ENCODE data around the gene MSRB3.

Gene MSRB3

DNA sequence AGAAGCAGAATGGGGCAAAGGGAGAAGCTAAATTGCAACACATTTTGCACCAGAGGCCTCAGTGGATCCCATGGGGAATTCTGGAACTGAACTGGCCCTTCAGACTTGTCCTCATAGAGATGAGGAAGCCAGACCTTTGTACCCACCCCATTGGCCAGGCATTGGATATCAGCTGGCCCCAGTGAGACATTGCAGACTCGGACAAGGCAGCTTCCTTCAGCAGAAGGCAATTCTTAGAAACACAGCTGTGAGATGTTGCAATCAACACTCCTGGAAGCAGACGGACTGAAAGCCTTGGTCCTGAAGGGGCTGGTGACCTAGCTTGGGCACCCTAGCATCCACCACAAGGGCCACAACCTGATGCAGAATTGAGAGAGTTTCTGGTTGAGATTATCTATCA, 218.1 kb downstream of the MSRB3 start:
- TF ChIP-seq, protein P1, sequence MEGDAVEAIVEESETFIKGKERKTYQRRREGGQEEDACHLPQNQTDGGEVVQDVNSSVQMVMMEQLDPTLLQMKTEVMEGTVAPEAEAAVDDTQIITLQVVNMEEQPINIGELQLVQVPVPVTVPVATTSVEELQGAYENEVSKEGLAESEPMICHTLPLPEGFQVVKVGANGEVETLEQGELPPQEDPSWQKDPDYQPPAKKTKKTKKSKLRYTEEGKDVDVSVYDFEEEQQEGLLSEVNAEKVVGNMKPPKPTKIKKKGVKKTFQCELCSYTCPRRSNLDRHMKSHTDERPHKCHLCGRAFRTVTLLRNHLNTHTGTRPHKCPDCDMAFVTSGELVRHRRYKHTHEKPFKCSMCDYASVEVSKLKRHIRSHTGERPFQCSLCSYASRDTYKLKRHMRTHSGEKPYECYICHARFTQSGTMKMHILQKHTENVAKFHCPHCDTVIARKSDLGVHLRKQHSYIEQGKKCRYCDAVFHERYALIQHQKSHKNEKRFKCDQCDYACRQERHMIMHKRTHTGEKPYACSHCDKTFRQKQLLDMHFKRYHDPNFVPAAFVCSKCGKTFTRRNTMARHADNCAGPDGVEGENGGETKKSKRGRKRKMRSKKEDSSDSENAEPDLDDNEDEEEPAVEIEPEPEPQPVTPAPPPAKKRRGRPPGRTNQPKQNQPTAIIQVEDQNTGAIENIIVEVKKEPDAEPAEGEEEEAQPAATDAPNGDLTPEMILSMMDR (IDR thresholded peaks at IDR 0.05; ENCODE audit: control extremely low read depth, extremely low read depth, low read depth, missing control alignments) = no peak
- POLR2A ChIA-PET = no interaction called here
- CTCF ChIA-PET = no interaction called here
- no peak for DNase-seq (ENCODE audit: extremely low spot score)

DNA sequence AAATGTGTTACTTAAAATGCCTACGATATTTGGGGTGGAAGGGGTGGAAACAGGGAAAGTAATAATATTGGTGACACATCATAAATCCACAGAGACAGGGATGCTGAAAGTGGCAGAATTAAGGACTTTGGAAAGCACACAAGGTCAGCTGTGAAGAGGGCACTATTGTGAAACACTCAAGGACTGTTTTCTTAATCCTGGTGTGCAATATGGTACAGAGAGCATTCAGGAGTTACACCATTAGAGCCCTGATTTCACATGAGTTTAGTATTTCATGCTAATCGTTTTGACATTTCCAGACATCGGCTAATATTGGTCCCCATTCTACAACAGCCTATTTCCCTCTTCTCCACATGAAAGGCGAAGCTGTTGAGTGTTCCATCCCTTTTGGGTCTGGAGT, 219.2 kb downstream of the MSRB3 start:
- CTCF ChIA-PET = no interaction called here
- POLR2A ChIA-PET = no interaction called here
- DNase-seq (ENCODE audit: extremely low spot score) = no peak
- TF ChIP-seq, protein P1 (IDR thresholded peaks at IDR 0.05; ENCODE audit: control extremely low read depth, extremely low read depth, low read depth, missing control alignments) = no peak

DNA sequence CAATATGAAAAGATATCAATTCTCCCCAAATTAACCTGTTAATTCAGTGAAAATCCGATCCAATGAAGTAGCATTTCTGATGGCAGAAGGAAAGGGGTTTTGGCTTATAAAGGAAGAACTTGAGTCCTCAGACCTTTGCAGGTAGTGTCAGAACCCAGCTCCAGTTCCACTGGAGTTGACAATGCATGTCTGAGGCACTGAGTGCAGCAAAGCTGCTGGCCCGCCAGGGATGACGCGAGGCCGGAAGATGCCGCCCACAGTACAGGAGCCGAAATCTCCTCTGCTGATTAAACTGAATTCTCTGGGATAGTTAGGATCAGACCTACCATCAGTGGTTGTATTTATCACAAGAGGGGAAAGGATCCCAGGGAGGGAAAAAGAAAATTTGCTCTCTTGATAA, 220.7 kb downstream of the MSRB3 start:
- ChIA-PET CTCF (no interaction called here), POLR2A (no interaction called here)
- no peak for DNase-seq (ENCODE audit: extremely low spot score)
- TF ChIP-seq, protein P1 (IDR thresholded peaks at IDR 0.05; ENCODE audit: control extremely low read depth, extremely low read depth, low read depth, missing control alignments) = no peak

DNA sequence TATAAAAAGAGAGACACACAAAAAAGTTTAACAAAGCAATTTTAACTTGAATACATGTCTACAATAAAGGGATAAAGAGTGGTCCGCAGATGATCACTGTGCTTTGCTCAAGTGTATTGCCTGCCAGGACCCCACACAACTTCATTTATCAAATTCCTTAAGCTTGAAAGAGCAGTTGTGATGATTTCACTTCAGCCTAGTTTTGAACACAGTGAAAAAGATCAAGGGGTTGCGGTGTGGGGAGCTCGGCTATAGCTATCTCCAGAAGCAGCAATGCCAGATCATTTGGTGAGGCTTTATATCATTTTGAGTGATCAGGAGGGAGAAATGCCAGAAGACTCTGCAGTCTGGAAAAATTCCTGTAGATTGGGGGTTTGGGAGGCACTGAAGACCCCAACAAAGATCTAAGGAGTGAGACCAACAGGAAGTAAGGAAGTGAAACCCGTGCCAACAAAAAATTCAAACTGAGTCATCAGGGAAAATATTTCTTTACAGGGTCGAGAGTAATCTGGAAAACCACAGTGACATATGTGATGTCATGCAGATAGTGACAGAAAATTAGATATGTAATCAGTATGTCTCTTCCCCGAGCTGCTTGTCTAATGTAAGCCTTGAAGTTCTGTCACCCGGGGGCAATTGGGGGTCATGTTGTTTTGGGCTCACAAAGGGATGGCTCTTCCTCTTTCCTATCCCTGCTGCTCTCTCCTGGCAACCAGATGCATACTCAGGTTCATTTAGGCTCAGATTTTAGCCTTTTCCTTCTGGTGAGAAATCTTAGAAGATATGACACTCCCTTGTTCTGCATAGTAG, 221.8 kb downstream of the MSRB3 start:
- ChIA-PET POLR2A (no interaction called here), CTCF (no interaction called here)
- TF ChIP-seq, protein P1 (IDR thresholded peaks at IDR 0.05; ENCODE audit: control extremely low read depth, extremely low read depth, low read depth, missing control alignments) = no peak
- DNase-seq (ENCODE audit: extremely low spot score) = no peak

DNA sequence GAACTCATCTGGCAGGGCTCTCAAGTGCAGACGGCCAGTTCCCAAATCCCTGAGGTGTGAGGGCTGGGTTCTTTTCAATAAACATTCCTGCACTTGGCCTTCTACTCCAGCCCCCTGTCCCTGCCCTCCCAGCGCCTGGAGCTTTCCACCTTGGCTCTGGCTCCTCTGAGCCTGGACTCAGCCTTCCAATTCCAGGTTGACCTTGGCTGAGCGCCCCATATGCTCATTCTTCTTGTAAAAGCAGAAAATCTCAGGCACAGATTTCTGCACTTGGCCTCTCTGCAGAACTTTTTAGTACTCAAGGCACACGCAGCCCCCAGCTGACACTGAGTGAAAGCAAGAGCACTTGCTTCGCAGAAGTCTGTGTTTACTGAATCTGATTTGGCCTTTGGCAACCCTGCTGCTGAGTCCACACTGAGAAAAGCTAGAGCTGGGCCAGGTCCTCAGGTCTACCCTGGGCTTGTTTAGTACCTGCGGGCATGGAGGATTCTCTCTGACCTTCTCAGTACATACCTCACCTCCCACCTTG, 222.7 kb downstream of the MSRB3 start:
- no peak for DNase-seq (ENCODE audit: extremely low spot score)
- CTCF ChIA-PET = no interaction called here
- TF ChIP-seq, protein P1 (IDR thresholded peaks at IDR 0.05; ENCODE audit: control extremely low read depth, extremely low read depth, low read depth, missing control alignments) = no peak
- POLR2A ChIA-PET = no interaction called here

DNA sequence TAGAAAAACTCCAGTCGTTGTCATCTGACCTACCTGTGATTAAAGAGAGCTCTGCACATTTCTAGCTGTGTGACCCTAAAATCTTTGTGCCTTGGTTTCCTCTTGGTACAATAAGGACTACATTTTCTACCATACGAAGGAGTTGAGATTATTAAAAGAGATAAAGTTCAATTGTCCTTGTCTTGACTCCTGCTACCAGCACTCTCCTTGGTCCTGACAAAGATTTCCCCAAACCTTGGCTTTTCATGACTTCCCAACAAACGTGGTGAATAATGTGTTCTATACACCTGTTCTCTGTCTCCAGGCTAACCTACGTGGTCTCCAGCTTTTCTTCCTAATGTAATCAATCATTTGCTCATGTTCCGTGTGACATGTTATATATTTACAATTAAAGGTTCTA, 223.5 kb downstream of the MSRB3 start:
- TF ChIP-seq, protein P1 (IDR thresholded peaks at IDR 0.05; ENCODE audit: control extremely low read depth, extremely low read depth, low read depth, missing control alignments) = no peak
- no peak for DNase-seq (ENCODE audit: extremely low spot score)
- CTCF ChIA-PET = interaction anchor here (1.4 kb wide), 1 partner anchor 10 kb away, joined by 3 read pairs; no protein-coding TSS in a partner anchor
- POLR2A ChIA-PET = no interaction called here

Measured in GM10248 (cell line).